ENCODE measurements around the gene CA11.

DNA sequence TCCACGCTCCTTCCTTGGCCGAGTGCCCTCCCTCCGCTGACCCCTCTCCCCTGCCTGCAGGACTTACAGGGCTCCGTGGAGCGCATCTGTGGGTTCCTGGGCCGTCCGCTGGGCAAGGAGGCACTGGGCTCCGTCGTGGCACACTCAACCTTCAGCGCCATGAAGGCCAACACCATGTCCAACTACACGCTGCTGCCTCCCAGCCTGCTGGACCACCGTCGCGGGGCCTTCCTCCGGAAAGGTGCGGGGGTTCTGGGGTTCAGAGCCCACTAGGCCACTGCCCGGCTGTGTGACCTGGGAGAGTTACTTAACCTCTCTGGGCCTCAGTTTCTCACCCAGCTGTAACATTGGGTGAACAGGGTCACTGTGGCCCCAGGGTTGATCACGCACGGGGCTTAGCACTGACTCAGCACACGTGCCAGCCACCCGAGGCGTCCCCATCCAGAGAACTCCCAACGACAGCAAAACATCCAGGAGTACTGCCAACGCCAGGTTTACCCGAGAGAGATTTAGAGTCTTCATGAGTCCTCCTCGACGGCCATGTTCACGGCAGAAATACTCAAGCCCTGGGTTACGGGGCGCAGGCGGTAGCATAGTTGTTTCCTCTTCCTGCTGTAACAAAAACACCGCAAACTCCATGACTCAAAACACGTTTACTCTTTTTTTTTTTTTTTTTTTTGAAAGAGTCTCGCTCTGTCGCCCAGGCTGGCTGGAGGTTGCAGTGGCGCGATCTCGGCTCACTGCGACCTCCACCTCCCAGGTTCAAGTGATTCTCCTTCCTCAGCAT is 49.1 kb downstream of the CA11 start:
- TF ChIP-seq GATA3 (IDR thresholded peaks at IDR 0.05; ENCODE audit: low read depth, low read length) (no peak), GATA2 (IDR thresholded peaks at IDR 0.05; ENCODE audit: low read depth, low read length) (no peak)

Data from SH-SY5Y (cell line).